NCI-H524 treated with DMSO at 0.1 percent for 48 hours (cell line): Measurements from ENCODE around the gene LACRT.

Experiments
- DNase-seq: peaks from one replicate; lab custom pipeline; 2025; lab: John Stamatoyannopoulos, UW

Gene LACRT

DNA sequence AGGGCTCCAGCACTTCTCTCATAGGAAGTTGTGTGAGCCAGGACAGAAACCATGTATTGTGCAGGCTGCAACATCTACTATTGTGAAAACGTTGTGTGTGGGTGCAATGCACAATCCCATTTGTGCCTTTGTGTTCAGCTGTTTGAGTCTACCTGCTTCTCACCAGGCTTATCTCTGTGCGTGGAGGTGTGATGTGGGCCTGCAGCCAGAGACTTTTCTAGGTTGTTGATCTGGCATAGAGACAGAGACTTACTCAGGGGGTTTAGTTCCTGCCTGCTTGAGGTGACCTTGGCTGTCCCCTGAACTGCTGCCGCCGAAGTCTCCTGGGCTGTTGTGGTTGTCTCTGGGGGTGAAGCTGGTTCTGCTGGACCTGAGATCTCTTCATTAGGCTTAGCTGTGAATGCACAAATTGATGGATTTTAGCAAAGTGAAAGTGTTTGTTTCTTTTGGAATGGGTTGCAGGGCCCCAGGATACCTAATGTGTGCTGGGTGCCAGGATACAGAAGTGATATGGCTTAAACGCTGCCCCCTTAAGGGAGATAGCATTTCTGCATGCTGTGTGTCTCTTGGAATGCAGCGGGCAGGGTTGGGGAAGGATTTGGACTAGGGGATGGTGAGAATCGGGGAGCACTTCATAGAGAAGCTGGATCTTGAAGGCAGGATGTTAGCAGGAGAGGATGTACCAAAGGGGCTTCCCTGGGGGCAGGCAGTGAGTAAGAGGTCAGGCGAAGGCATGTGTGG, 2.5 kb downstream of the LACRT start:
- no peak for DNase-seq

DNA sequence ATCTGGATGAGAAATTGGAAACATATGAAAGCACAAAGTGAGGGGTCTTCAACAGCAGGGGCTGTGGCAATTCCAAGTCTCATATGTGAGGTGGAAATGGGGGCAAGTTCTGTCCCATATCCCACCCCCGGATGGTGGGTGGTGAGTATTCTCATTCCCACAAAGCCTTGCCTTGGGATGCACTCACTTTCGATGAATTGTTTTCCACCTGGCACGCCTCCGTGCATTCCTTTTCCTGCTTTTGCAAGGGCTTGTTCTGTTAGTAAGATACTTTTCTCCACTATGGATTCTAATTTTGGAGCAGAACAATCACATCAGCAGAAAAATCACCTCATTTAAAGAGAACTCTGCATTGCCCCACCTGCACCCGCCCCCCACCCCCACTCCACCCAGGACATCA, 3.1 kb downstream of the LACRT start:
- no peak for DNase-seq

DNA sequence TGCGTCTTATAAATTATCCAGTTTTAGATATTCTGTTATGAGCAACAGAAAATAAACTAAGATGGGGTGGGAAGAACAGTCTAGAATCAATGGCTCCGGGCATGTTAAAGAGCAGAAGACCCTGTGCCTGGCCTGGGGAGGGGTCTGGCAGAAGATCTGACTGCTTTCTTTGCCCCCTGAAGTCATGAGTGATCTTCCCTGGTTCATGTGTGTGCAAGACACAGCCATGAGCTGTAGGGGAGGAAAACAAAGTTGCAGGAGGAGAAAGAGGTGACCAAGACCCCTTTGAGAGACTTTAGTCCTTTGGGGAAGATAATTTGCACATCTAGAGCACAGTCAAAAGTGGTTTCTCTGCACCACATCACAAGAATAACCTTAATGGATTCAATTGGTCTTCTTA, 4.8 kb downstream of the LACRT start:
- no peak for DNase-seq

DNA sequence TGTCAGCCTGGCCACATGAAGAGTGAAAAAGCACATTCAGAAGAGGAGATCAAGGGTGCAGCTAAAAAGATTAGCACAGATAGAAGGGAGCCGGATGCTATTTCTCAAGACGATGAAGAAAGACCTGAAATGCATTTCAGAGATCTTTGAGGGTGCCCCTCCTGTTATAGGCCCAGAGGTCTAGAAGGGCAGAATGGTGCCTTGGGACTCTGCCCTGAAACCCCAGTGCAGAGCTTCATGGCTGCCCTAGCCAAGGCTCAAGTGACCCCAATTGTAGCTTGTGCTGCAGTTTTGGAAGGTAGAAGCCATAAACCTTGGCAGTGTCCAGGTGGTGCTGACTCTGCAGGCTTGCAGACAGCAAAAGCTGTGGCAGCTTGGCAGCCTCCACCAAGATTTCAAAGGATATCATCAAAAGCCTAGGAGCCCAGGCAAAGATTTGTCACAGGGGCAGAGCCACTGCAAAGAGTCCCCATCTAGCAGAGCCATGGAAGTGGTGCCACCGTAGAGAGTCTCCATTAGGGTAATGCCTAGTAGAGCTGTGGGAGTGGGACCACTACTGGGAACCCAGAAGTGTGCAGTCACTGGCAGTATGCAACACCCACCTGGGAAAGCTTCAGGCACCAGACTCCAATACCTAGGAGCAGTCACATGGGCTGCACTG, 6.4 kb downstream of the LACRT start:
- DNase-seq: no peak

DNA sequence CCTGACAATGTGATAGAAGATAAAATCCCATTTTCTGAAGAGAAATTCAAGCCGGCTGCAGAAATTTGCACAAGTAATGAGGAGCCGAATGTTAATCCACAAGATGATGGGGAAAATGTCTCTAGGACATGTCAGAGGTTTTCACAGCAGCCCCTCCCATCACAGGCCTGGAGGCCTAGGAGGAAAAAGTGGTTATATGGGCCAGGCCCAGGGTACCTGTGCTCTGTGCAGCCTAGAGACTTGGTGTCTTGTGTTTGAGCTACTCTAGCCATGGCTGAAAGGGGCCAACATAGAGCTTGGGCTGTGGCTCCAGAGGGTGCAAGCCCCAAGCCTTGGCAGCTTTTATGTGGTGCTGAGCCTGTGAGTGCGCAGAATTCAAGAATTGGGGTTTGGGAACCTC, 7.4 kb downstream of the LACRT start:
- no peak for DNase-seq

DNA sequence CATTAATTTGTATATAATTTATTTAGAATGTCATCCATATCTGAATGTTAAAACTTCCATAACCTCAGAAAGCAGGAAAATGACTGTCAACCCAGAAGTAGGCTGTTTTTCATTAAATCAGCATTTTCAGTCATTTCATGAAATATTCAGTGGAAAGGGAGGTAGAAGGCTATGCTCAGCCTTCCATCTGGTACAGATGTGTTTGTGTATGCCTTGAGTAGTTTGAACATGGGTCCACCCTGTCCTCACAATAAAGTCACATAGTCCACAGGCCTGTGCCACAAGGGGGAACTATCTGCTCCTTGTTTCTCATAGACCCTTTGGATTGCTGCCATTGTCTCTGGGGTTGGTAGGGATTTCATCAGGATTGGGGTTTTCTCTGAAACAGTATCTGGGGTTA, 9.1 kb downstream of the LACRT start:
- no peak for DNase-seq

DNA sequence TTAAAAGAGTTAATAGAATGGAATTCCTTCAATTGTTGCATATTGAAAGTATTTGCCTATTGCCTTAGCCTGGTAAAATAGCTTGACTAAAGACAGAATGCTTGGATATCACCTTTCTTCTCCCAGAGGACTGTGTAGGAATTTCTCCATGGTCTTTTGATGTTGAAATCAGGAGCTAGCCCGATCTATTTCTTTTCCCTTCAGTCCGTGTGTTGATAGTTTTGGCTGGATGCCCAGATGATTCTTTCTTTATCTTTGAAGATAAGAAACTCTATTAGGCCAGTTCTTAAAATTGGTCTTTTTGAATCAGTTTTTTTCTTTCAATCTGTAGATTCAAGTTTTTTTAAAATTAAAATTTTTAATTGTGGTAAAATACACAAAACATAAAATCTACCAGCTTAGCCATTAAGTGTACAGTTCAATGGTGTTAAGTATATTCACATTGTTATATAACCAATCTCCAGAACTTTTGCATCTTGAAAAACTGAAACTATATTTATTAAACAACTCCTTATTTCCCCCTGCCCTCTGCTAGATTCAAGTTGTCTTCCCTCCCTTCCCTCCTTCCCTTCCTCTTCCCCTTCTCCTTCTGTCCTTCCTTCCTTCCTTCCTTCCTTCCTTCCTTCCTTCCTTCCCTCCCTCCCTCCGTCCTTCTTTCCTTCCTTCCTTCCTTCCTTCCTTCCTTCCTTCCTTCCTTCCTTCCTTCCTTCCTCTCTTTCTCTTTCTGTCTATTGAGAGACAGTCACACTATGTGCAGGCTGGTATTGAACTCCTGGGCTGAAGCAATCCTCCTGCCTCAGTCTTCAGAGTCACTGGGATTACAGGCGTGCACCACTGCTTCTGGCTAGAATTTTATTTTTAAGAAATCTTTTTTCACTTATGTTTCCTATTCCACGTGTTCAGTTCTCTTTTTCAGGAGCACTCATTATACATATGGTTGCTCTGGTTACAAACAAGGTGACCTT, 10.1 kb downstream of the LACRT start:
- no peak for DNase-seq

DNA sequence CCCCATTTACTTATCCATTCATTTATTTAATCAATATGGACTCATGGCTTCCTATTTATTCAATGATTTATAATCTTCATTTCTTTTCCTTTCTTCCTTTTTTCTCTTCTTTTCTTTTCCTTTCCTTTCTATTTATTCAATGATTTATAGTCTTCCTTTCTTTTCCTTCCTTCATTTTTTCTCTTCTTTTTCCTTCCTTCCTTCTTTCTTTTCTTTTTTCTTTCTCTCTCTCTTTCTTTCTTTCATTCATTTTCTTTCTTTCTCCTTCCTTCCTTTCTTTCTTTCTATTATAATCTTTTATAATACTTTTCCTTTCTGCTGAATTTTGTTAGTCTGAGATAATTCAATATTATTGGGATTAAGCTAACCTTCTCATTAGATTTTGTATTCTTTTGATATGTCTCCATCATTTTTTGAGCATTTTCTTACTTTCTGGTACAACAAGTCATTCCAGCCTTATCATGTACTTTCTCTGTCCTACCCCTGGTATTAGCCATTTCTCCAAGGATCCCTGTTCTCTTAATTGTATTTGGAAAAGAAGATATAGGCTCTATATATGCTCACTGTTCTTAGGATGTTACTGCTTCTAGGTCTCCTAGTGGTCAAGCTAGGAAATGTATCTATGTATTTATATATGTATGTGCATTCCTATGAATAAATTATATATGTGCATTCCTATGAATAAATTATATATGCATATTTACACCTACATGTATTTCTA, 12.1 kb downstream of the LACRT start:
- no peak for DNase-seq

DNA sequence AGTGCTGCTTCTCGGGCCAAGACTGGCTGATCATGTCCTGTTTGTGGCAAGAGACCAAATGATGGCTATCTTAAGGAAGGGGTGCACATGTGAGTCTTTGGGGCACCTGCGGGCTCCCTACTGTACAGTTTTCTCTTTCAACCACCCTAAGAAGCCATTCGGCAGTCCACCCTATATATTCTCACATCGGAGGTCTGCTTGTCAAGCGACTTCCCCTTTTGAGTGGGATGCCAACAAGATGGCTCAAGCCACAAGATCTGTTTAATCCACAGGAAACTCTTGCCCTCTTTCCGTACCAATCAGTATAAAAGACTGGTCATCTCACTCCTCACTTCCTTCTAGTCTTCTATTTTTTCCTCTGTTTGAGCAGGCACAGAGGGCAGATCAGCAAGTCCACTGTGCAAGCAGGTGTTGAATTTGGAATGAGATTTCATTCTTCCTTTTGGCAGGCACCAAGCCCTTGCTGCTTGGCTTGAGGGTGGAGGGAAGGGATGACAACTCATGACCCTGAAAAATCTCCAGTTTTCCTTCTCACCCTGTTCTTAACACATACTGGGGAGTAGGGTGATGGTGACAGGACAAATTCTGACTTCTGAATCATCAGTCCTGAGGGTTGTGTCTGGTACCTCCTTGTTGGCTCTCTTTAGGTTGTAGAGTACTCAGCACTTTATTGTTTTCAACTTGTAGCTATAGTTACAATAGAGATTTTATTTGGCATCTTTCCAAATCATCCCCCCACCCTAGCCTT, 17.6 kb downstream of the LACRT start:
- no peak for DNase-seq

DNA sequence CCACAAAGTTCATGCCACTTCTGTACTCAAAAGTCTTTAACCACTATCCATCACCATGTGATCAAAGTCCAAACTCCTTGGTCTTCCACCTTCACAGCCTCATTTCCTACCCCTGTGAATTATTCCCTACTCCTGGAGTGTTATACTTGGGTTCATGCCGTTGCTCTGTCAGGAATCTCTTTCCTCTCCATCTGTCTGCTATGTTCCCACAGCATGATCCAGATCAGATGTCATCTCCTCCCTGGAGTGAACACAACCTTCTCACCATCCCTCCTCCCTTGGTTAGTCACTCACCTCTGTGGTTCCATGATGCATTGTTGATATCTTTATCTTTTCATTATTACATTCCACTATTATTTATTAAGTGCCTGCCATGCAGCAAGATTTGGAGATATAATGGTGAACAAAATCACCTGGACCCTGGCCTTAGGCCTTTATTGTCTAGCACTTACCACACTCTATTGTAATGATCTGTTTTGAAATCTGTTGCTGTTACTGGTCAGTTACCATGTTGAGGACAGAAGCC, 22.4 kb downstream of the LACRT start:
- no peak for DNase-seq

DNA sequence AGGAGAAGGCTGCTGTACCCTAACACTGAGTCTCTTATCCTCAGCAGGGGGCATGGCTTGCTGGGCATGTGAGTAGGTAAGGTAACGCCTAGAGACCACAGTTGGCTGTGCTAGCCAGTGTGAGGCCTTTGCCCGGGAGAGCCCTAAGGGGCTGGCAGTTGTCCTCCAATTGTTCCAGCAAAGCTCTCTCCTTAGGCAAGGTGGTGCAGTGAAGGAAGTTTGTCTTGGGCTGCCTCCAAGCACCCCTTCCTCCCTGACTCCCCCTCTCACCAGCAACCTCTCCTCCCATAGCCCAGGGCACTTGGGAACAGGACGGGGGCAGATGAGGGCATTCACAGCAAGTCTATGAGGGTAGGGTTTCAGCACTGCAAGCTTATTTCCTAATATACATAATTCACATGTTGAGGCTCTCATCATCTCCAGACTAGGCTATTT, 23.0 kb downstream of the LACRT start:
- no peak for DNase-seq

DNA sequence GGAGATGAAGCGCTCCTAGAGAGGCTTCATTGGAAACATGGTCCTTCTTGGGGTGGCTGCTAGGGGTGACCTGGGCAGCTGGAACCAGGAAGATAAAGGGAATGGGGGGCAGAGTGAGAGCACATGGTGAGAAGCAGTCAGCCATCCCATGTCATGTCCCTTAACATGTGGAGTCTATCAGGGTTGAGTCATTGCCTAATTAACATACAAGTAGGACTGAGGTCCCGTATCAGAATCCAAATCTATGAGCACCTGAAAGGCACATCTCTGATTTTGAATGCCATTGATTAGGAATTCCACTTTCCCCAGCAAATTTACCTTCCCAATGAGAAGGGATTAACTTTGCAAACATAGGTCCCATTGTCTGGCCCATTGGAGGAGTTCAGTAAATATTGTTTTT, 25.9 kb downstream of the LACRT start:
- DNase-seq: no peak

DNA sequence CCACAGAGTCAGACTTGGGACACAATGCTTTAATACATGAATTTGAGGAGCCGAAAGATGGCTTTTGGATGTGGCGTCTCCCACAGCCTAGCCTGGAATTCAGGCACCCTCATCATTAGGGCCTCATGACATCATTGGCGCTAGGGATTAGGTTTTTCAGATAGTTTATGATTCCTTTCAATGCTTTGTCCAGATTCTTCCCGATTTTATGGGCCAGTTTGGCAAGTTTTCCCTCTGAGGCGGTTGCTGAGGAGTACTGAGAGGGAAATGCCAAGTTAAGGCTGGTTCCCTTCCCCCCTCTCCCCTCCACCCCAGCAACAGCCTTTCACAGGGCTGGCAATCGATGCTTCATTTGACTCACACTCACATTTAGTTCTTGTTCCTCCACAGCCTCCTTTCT, 26.5 kb downstream of the LACRT start:
- no peak for DNase-seq

DNA sequence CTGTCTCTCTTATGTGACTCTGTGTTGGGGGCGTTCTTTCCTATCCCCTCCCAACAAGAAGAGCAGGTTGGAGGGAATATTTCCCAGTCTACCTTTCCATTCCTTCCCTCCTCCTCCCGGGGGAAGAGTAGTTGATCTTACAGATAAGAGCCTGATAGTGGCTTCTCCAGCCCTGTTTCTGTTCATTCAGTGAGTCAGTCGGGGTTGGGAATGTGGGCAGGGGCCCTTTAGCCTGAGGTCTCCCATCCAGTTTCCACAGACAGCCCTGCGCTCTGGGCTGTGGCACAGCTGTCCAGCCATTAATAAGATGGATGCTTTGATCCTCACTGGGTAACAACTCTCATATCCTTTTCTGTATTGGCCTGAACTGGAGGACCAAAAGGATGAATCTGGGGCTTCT, 28.1 kb downstream of the LACRT start:
- no peak for DNase-seq

DNA sequence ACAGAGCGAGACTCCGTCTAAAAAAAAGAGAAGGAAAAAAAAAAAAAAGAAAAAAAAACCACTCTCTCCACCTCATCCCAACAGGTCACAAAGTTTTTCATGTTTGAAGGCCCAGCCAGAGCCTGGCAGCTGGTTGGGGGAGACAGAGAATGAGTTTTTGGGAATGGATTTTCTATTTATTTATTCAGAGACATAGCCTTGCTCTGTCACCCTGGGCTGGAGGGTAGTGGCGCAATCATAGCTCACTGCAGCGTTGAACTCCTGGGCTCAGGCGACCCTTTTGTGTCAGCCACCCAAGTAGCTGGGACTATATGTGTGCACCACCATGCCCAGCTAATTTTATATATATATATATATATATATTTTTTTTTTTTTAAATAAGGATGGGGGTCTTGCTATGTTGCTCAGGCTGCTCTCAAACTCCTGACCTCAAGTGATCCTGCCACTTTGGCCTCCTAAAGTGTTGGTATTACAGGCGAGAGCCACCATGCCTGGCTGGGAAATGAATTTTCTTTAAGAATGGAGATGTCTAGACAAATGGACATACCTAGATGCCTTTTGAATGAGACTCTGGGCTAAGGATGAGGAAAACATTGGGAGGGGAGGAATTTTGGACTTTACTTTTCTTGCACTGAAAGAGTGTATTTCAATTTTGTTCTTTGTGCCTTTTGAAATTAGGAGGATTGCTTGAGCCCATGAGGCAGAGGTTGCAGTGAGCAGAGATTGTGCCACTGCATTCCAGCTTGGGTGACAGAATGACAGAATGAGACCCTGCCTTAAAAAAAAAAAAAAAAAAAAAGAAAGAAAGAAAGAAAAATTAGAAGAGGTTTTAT, 29.3 kb downstream of the LACRT start:
- DNase-seq: no peak

DNA sequence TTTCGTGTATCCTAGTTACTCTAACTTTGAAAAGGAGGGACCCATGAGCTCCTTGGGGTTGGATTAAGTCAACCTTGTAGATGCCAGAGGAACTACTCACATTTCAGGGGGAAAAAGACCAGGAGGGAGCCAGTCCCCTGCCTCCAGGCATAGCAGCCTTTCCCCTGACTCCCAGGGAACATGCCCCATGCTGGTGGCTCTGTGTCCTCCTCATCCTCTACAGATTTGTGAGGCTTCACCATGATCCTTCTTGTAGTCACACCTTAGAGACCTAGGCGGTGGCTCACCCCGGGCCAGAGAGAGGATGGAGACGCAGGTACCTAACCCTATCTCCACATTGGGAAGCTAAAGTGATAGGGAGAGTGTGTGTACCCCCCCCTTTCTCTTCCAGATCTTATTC, 30.3 kb downstream of the LACRT start:
- no peak for DNase-seq

DNA sequence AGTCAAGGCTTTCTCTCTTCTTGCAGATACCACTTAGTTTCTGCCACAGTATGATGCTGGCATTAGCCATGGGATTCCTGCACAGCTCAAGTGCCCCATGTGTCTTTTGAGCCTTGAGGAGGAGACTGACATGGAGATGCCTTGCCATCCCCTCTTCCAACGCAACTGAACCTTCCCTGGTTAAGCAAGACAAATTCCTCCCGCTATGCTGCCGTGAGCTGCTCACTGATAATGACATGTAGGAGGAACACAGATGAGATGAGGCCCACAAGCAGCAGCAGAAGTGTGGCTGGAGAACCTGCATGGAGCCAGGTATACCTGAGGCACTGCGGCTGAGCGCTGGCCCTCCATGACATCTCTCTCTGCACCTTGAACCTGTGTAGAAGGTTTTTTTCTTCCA, 30.8 kb downstream of the LACRT start:
- DNase-seq: no peak

DNA sequence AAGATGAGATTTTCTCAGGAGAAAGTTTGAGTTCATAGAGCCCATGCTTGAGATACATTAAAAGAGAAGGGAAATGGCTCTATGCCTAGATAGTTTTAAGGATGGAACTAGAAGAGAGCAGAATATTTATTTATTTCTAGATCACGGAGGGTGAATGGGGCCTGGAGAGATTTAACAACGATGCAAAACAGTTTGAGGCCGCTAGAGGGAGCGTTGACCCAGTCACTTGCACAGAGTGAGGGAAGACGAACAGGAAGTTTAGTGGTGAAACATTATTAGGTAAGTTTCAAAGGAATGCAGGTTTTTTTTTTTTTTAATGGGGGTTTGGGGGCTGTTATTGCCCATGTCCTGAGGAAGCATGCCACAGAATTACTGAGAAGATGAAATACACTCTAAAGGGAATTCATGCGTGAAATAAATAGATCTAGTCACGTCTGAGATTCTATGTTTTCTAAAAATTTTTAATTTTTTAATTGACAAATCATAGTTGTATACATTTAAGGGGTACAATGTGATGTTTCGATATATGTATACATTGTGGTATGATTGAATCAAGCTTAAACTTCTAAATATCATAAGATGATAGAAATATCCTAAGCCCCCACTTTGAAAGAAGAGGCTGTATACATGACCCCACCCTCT, 31.4 kb downstream of the LACRT start:
- no peak for DNase-seq

DNA sequence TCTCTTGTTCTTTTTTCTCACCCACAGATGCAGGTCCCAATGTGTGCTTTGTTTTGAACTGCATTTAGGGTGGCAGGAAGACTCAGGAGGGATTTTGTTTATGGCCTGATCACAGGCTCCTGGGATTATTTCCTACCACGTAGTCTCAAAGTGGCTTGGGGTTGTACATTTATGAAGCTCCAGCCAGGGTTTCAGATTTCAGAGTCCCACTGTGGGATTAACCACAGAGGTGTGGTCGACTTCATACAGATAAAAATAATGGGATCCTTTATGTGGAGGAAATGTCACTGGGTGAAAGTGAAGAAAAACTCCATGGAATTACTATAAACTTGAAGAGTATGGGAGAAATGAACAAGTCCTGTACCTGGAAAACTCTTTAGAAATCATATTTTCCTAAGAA, 32.0 kb downstream of the LACRT start:
- no peak for DNase-seq

DNA sequence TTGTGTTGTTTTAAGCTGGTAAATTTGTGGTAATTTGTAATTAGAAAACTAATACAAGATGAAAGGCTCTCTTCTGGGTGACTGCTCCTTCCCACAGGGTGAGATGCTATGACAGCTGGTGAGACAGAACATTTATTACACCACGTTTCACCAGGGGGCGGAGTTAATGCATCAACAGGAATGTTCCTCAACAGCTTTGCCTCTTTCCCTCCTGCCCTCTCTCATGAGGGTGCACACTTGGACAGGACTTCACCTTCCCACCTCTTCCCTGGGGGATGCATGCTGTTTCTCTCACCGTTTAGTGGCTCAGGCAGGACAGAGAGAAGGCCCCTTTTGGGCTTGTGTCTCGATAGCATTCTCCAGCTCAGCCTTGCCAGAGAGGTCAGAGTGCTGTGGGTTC, 32.9 kb downstream of the LACRT start:
- no peak for DNase-seq
